Measurements from ENCODE around the gene SPATA18.

SPATA18 gene

GRCh38 chr4:52032005-52032404, 19.1 kb upstream of the SPATA18 start:
- H3K4me3 ChIP-seq = no peak overlapping the region
- DNase-seq (ENCODE audit: low spot score) = no peak
- TF ChIP-seq CTCF (IDR thresholded peaks at IDR 0.05) = no peak
- no peak overlapping the region for H3K27ac ChIP-seq

- no peak overlapping the region for H3K27ac ChIP-seq
- H3K4me3 ChIP-seq = no peak overlapping the region
- no peak for TF ChIP-seq CTCF (IDR thresholded peaks at IDR 0.05)
- no peak for DNase-seq (ENCODE audit: low spot score)
Observed at GRCh38 chr4:52035190-52035589, 15.9 kb upstream of the SPATA18 start.

GRCh38 chr4:52036886-52037530, 14.1 kb upstream of the SPATA18 start:
- TF ChIP-seq CTCF (IDR thresholded peaks at IDR 0.05) = no peak
- peak overlapping the region; percentile 100 for H3K4me3 ChIP-seq
- peak overlapping the region; percentile 66 to 93 for H3K27ac ChIP-seq
- DNase-seq (ENCODE audit: low spot score) = no peak

GRCh38 chr4:52037689-52038102, 13.4 kb upstream of the SPATA18 start:
- Histone ChIP-seq H3K27ac (peak overlapping the region; percentile 66 to 93), H3K4me3 (peak overlapping the region; percentile 100)
- DNase-seq (ENCODE audit: low spot score) = peak; percentile 78
- no peak for TF ChIP-seq CTCF (IDR thresholded peaks at IDR 0.05)

GRCh38 chr4:52038103-52038912, 12.8 kb upstream of the SPATA18 start, which contains the start of gene SGCB:
TSS of gene SGCB (minus strand) at chr4:52038299. CDS start at chr4:52038259, 40 bp downstream.
- Histone ChIP-seq H3K27ac (peak within 1 kb of the TSS; percentile 66 to 93), H3K4me3 (peak within 1 kb of the TSS; percentile 100)
- DNase-seq (ENCODE audit: low spot score) = no peak
- no peak for TF ChIP-seq CTCF (IDR thresholded peaks at IDR 0.05)

GRCh38 chr4:52045028-52045427, 6.1 kb upstream of the SPATA18 start:
- no peak for TF ChIP-seq CTCF (IDR thresholded peaks at IDR 0.05)
- no peak for DNase-seq (ENCODE audit: low spot score)
- H3K27ac ChIP-seq = no peak overlapping the region
- no peak overlapping the region for H3K4me3 ChIP-seq
